GM12874 (cell line): ENCODE measurements around the gene UPF3B.

Experiments
- TF ChIP-seq, protein P1 (sequence below): IDR thresholded peaks from 2 replicates; pipeline ENCODE4 v1.5.1; 2011; ENCODE audit warnings: low read depth, mild to moderate bottlenecking, control low read depth, low read length, moderate library complexity; ENCODE audit not compliant: insufficient read depth

Gene UPF3B

DNA sequence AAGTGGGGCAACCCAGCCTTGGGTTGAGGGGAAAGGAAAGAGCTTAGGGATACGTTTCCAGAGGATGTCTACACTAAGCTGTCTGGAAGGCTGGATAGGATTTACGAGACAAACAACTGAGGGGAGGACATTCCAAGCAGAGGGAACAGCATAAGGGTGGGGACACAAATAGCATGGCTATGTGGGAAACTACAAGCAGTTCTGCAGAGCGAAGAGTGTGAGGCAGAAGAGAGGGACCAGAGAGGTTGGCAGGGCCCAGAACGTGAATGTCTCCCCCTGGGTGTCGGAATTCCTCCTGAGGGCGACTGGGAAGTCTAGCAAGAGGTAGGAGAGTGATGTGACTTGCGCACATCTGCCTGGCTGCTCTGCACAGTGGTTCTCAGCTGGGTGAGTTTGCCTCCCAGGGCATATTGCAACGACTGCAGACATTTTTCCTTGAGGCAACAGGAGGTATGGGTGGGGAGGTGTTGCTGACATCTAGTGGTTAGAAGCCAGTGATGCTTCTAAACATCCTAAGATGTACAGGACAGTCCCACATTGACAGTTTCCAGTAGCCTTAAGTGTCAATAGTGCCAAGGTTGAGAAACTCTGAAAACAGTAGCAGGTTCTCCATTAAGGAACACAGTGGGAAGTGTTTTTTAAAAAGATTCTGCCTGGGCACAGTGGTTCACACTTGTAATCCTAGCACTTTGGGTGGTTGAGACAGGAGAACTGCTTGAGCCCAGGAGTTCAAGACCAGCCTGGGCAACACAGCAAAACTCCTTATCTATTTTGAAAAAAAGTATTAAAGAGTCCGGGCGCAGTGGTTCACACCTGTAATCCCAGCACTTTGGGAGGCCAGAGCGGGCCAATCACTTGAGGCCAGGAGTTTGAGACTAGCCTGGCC, 28.0 kb upstream of the UPF3B start:
- TF ChIP-seq, protein P1, sequence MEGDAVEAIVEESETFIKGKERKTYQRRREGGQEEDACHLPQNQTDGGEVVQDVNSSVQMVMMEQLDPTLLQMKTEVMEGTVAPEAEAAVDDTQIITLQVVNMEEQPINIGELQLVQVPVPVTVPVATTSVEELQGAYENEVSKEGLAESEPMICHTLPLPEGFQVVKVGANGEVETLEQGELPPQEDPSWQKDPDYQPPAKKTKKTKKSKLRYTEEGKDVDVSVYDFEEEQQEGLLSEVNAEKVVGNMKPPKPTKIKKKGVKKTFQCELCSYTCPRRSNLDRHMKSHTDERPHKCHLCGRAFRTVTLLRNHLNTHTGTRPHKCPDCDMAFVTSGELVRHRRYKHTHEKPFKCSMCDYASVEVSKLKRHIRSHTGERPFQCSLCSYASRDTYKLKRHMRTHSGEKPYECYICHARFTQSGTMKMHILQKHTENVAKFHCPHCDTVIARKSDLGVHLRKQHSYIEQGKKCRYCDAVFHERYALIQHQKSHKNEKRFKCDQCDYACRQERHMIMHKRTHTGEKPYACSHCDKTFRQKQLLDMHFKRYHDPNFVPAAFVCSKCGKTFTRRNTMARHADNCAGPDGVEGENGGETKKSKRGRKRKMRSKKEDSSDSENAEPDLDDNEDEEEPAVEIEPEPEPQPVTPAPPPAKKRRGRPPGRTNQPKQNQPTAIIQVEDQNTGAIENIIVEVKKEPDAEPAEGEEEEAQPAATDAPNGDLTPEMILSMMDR: peak; percentile 60; the same call in 1 of the 2 replicates

DNA sequence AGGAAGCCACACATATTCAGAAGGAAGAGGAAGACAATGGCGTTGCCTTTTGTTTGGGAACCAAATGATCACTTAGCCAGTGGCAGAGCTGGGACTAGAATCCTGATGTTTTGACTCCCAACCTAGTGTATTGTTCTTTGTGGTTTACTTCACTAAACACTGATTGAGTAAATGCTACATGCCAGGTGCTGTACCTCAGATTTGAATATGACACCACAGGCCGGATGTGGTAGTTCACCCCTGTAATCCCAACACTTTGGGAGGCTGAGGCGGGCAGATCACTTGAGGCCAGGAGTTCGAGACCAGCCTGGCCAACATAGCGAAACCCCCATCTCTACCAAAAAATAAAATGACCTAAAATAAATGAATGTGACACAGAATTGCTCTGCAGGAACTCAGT, 27.3 kb upstream of the UPF3B start:
- TF ChIP-seq, protein P1: no peak

DNA sequence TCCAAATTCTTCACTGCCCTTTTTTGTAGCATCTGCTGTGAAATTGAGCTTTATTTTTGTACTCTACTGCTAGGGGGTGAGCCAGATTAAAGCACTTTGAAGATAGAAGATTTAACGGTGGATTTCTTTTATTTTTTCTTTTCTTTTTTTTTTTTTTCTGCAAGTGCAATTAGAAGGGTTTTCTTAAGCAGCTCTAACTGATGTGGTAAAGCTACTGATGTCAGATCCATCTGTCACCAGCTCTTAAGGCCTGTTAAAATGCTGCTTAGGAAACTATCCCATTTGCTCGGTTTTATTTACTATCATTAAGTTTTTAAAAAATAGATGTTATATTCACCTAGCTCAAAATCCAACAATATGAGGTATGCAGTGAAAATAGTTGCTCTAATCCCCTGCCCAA, 26.0 kb upstream of the UPF3B start:
- TF ChIP-seq, protein P1: no peak

DNA sequence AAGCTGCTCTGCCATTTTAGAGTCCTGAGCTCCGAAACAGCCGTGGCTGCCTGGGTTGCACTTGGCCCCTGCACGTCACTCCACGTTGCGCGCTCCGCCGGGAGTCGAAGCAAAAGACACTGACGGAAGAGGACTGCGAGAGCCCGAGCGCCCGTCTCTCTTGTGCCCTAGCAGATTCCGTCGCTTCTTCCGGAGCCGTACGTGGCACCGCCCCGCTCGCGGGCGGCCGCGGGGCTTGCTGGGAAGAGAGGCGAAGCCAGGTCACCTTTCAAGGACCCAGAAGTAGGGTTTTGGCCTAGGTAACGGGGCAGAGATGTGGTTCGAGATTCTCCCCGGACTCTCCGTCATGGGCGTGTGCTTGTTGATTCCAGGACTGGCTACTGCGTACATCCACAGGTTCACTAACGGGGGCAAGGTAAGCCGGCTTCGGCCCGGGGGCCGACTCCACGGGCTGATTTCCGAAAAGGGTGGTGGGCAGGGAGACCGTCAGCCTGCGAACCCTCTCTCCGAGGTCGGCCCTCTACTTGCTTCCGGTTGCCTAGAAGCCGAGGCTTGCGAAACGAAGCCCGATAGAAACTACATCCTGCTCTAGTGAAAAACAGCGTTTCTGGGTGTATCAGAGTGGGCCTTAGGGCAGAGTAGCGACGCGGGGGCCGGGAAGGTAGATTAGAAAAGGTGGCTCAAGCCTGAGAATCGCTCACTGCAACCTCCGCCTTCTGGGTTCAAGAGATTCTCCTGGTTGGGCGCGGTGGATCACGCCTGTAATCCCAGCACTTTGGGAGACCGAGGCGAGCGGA, 19.0 kb upstream of the UPF3B start, which contains the start of the genes NDUFA1 and RNF113A:
Gene NDUFA1 (plus strand): TSS at position 234 of the 797 bp plus-strand sequence. CDS start 80 bp downstream, at position 314.
Gene RNF113A (minus strand): TSS at position 135 of the 797 bp plus-strand sequence. CDS start 120 bp downstream, at position 15.
- TF ChIP-seq, protein P1: no peak

DNA sequence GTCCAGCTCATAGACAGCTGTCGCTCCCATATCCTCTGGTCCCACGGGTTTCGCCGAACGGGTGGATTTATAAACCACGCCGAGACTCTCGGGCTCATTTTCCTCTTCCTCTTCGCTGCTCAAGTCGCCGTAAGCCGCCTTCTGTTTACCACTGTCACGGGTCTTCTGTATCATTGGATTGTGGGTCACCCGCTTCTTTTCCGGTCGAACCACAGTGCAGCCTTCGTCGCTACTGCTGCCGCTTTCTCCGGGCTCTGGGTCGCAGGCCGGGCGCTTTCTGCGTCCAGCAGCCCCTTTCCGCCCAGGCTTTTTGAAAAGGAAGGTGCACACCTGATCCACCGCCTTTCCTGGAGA, 18.5 kb upstream of the UPF3B start:
- TF ChIP-seq, protein P1: no peak

DNA sequence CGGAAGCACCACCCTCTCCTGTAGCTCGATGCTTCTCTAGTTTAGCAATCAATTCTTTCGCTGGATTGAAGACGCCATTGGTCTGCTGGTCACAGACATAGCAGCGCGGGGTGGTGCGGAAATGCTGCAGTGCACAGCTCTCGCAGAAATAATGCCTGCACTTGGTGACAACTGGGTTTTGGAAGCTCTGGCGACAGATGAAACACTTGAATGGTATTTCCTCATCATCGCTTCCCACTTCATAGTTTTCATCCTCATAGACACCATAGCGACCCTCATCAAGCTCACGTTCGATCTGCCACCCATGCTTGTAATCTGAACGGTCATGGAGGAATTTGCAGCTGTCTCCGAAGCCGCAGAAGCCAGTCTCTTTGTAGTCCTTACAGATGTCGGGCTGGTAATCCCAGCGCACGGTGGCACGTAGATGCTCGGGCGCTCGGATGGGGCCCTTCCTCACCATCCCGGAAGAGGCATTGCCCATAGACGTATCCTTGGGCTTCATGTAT, 17.9 kb upstream of the UPF3B start:
- TF ChIP-seq, protein P1: no peak

DNA sequence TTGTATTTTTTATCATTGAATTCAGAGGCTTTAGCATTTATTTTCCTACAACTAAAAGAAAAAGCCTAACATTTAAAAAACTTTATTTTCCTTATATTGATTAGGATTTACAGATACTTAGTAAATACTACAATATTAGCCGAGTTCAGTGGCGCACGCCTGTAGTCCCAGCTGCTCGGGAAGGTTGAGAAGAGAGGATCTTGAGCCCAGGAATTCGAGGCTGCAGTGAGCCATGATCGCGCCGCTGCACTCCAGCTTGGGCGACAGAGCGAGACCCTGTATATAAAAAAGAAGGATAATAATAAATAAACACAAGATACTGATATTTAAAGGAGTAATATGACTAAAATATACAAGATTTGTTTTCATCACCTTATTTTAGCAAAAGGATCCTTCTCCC, 681 bp upstream of the UPF3B start:
- TF ChIP-seq, protein P1: no peak
